Progenitor cell of endocrine pancreas (in vitro differentiated cells): ENCODE results near the gene SFT2D2. TPM values are rescaled to one million over a fixed set of nuclear protein-coding genes. Genes with fewer than 3 reads are reported as not detected.

ENCODE experiments used
- DNase-seq: peaks from one replicate; pipeline ENCODE4 v3.0.0; 2021; ENCODE audit warnings: low spot score; ENCODE audit not compliant: unreplicated experiment
- H3K27ac Mint-ChIP-seq: 2 replicates; pipeline ENCODE4 v1.8.0; 2021; ENCODE audit warnings: mild to moderate bottlenecking, moderate library complexity, mixed read lengths
- H3K27me3 Mint-ChIP-seq: 2 replicates; pipeline ENCODE4 v1.8.0; 2021; ENCODE audit warnings: mixed read lengths
- H3K36me3 Mint-ChIP-seq: 2 replicates; pipeline ENCODE4 v1.8.0; 2022; ENCODE audit warnings: mixed read lengths; ENCODE audit not compliant: insufficient read depth
- H3K4me1 Mint-ChIP-seq: 2 replicates; pipeline ENCODE4 v1.8.0; 2021; ENCODE audit warnings: low read depth, mixed read lengths
- H3K4me3 Mint-ChIP-seq: 2 replicates; pipeline ENCODE4 v1.8.0; 2021; ENCODE audit warnings: low read depth, mild to moderate bottlenecking, moderate library complexity, mixed read lengths
- H3K9me3 Mint-ChIP-seq: 2 replicates; pipeline ENCODE4 v1.8.0; 2021; ENCODE audit warnings: low read depth, mixed read lengths
- total RNA-seq: library from RNA; stranded (reverse); gene quantifications from 2 replicates; pipeline ENCODE4 v1.2.1, GENCODE V29; 2021
- TF ChIP-seq, protein P1 (sequence below): fragments of 200-600 bp; sonication (generic); IDR thresholded peaks from one replicate; pipeline ENCODE4 v1.5.0; 2021; ENCODE audit warnings: antibody characterized with exemption, mild to moderate bottlenecking; ENCODE audit not compliant: unreplicated experiment

The SFT2D2 gene
- total RNA-seq, 1 donor from 2014 or later = 58.7 TPM

DNA sequence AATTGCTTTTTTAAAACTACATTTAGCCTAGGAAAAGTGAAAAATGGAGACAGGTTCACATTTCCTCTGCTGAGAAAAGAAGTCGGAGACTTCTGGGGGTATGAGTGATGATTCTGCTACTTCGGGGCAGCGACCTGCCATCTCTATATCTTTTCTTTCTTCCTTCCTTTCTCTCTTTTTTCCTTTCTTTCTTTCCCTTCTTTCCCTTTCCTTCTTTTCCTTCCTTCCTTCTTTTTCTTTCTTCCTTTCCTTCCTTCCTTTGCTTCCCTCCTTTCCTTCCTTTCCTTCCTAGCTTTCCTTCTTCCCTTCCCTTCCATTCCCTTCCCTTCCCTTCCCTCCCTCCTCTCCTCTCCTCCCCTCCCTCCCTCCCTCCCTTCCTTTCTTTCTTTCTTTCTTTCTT is 72.6 kb downstream of the SFT2D2 start:
- Mint-ChIP-seq H3K36me3 (no peaks in the 10 kb centered on the region), H3K27ac (no peak overlapping the region), H3K4me1 (peaks cover 5% of the 10 kb centered on the region), H3K27me3 (no peaks in the 10 kb centered on the region), H3K4me3 (no peak overlapping the region), H3K9me3 (no peaks in the 10 kb centered on the region)
- TF ChIP-seq, protein P1, sequence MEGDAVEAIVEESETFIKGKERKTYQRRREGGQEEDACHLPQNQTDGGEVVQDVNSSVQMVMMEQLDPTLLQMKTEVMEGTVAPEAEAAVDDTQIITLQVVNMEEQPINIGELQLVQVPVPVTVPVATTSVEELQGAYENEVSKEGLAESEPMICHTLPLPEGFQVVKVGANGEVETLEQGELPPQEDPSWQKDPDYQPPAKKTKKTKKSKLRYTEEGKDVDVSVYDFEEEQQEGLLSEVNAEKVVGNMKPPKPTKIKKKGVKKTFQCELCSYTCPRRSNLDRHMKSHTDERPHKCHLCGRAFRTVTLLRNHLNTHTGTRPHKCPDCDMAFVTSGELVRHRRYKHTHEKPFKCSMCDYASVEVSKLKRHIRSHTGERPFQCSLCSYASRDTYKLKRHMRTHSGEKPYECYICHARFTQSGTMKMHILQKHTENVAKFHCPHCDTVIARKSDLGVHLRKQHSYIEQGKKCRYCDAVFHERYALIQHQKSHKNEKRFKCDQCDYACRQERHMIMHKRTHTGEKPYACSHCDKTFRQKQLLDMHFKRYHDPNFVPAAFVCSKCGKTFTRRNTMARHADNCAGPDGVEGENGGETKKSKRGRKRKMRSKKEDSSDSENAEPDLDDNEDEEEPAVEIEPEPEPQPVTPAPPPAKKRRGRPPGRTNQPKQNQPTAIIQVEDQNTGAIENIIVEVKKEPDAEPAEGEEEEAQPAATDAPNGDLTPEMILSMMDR = no peak
- DNase-seq = no peak

DNA sequence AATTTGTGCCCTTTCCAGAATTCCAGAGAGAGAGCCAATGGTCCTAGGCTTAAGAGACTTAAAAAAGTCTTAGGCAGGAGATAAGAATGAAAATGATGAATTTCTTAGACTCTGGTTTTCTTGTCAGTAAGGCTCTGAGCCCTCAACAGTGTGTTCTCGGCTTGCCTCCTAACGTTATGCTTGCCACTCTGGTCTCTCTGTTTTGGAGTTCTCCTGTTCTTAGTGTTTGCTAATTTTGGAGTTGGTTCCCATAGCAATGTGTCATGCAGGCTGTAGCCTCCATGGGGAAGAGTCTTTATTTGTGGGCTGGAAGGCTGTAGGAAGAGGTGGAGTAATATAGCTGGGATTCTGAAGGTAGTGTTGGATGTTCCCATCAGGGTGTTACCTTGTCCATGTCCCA is 74.8 kb downstream of the SFT2D2 start:
- Mint-ChIP-seq H3K9me3 (no peaks in the 10 kb centered on the region), H3K4me3 (no peak overlapping the region), H3K27ac (no peak overlapping the region), H3K36me3 (no peaks in the 10 kb centered on the region), H3K4me1 (peaks cover 5% of the 10 kb centered on the region), H3K27me3 (no peaks in the 10 kb centered on the region)
- TF ChIP-seq, protein P1 = no peak
- DNase-seq = no peak

DNA sequence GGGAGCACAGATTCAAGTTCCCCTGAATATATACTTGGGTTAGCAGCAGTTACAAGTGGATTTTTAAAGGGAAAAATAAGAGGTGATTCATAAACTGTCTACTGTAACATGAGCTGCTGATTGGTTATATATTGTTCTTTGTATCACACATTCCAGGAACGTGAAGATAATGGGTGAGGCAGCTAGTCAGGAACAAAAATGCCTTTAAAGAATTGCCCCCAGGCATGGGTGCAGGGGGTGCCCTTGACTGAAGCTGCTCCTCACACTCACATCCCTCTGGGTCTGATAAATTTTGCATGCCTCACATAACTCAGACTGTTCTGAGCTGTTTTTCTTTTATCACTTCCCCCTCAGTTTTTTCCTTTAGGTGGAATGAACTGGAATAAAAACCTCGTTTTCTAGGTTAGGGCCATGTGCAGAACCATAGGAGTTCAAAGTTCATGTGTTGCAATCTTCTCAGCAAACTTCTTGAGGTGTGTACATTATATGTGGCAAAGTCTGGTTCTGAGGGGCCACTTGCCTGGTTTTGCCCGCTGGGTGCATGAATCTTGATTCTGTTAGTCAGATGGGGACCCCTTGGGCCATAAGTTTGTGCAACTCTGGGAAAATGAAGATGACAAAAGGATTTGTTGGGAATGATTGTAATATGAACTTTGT is 76.0 kb downstream of the SFT2D2 start:
- Mint-ChIP-seq H3K4me3 (no peak overlapping the region), H3K27me3 (no peaks in the 10 kb centered on the region), H3K4me1 (peaks cover 5% of the 10 kb centered on the region), H3K36me3 (no peaks in the 10 kb centered on the region), H3K9me3 (no peaks in the 10 kb centered on the region), H3K27ac (no peak overlapping the region)
- DNase-seq = no peak
- TF ChIP-seq, protein P1 = no peak

Other genes with a start within 250 kb of the SFT2D2 start
- gene GPR161, start 89.1 kb upstream of the SFT2D2 start, total RNA-seq = 57.7 and 58.5 TPM in 2 replicates
- 27.4 and 29.4 TPM in 2 replicates for gene TIPRL, start 47.0 kb upstream of the SFT2D2 start, total RNA-seq
- gene TBX19, start 54.9 kb downstream of the SFT2D2 start, total RNA-seq = 2.0 and 2.3 TPM in 2 replicates